Suppressor macrophage treated with lipopolysaccharide for 1 hour (primary cell): ENCODE measurements around the gene PLCG2.

Experiments
- DNase-seq, 3 donors: peaks; one replicate each; pipeline ENCODE4 v3.0.0-alpha.2; 2020 to 2022

PLCG2 gene

DNA sequence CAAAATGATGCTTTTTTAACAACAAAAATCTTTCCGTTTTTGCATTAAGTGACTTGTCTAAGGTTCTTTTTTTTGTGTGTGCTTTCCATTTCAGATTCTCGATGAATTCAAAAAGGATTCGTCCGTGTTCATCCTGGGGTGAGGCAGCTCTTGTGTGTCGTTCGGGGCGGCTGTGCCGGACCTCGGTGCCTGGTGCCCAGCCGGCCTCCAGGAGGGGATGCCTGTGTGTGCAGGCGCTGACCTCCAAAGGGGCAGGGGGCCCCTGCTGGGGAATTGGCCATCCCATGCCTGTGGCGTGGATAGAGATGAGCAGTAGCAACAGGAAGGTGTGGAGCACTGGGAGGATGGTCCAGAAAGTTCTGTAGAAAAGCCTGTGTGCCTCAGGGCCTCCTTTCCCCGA is 101.7 kb downstream of the PLCG2 start:
- DNase-seq = no peak

DNA sequence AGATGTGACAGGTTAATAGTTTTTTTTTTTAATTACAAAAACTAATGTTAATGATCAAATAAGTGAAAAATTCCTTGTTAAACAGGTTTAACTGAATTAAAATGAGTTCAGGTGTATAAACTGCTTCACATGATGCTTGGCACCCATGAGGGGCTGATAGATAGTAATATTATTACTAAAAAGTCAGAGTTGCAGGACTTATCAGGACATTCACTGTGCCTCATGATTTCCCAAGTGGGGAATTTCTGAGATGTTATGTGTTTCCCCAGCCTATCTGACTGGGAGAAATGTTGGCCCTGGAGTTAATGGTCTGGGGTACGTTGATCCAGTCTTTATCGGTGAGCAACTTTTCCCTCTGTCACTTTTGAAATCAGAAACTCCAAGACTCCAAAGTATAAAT is 102.1 kb downstream of the PLCG2 start:
- DNase-seq = no peak

DNA sequence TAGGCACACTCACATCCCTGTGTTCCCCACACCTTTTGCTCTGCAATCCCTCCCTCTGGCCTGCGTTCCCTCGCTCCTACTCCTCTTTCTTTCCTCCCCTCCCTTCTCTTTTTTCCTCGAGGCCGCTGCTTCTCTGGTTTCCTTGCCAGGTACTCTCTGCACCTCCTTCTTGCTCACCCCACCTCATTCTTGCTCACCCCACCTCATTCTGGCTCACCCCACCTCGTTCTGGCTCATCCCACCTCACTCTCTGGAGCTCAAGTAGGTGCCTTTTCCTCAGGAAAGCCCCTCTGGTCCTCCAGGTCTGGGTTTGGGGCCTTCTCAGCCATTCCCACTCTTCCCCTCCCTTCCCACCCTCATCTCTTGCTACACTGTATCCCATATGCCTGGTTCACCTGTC is 103.5 kb downstream of the PLCG2 start:
- no peak for DNase-seq

GRCh38 chr16:81883235-81883634 is 104.1 kb downstream of the PLCG2 start:
- no peak for DNase-seq

GRCh38 chr16:81885976-81886586 is 107.0 kb downstream of the PLCG2 start:
- DNase-seq = peak; percentile 36 to 58 (median 56)

GRCh38 chr16:81888520-81889394 is 109.7 kb downstream of the PLCG2 start:
- no peak for DNase-seq

DNA sequence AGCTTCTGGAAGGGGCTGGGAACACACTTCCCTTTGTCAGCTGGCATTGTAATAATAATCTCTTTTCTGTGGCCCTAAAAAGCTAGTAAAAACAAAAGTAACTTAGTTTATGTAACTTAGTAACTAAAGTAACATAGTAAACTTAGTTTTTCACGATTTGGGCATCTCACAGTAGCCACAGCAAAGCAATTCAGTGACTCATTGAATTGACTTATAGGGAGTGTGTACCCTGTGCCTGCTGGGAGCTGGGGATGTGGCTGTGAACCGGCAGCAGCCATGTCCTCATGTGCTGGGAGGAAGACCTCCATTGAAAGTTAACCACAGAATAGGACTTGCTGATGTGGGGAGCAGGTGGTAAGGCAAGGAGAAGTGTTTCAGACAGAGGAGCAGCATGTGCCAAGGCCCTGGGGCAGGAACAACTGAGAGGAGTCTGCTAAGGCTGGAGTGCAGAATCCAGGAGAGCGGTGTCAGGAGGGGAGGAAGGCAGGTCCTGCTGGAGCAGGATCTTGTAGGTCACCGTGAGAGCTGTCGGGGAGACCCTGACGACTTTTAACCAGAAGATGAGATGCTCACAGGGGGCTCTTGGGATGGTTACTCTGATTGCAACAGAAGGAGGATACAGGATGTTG is 112.8 kb downstream of the PLCG2 start:
- DNase-seq = no peak

DNA sequence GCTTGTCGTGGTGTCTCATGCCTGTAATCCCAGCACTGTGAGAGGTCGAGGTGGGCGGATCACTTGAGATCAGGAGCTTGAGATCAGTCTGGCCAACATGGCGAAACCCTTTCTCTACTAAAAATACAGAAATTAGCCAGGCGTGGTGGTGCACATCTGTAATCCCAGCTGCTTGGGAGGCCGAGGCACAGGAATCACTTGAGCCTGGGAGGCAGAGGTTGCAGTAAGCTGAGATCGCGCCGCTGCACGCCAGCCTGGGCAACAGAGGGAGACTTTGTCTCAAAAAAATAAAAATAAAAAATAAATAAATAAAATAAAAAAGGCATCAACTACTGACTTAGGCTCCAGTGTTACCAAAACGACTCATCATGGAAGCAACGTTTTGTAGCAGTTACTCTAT is 115.5 kb downstream of the PLCG2 start:
- no peak for DNase-seq

GRCh38 chr16:81896902-81897301 is 117.8 kb downstream of the PLCG2 start:
- no peak for DNase-seq

DNA sequence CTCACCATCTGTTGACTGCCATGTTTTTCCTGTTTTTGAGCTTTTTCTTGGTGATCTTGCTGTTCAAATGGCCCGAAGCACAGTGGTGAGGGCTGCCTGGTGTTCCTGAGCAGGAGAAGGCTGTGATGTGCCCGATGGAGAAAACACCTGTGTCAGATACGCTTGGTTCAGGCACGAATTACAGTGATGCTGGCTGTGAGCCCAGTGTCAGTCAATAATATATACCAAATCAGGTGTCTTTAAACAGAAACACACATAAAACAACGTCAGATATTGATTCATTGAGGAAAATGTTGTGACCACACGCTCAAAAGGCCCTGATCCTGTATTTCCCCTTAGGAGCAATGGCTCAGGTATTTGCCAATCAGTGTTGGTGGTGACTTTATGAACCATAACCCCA is 120.5 kb downstream of the PLCG2 start:
- DNase-seq = no peak

- DNase-seq = no peak
Measured at GRCh38 chr16:81900014-81900413, 120.9 kb downstream of the PLCG2 start.

DNA sequence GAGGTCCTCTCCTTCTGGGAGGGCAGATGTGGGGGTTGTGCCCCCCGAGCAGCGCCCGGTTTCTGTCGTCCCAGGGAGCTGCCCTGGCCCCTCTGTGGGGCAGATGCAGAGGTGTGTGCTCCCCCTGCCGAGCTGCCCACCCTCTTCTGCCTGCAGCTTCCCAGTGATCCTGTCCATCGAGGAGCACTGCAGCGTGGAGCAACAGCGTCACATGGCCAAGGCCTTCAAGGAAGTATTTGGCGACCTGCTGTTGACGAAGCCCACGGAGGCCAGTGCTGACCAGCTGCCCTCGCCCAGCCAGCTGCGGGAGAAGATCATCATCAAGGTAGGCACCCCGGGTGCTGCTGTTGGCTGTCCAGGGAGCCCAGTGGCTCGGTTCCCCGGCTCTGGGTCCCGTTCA is 121.4 kb downstream of the PLCG2 start:
- no peak for DNase-seq

- DNase-seq = no peak
Measured at GRCh38 chr16:81901484-81901883, 122.4 kb downstream of the PLCG2 start.

GRCh38 chr16:81902025-81902424 is 122.9 kb downstream of the PLCG2 start:
- DNase-seq = no peak

- no peak for DNase-seq
Measured at GRCh38 chr16:81904320-81904719, 125.2 kb downstream of the PLCG2 start.

DNA sequence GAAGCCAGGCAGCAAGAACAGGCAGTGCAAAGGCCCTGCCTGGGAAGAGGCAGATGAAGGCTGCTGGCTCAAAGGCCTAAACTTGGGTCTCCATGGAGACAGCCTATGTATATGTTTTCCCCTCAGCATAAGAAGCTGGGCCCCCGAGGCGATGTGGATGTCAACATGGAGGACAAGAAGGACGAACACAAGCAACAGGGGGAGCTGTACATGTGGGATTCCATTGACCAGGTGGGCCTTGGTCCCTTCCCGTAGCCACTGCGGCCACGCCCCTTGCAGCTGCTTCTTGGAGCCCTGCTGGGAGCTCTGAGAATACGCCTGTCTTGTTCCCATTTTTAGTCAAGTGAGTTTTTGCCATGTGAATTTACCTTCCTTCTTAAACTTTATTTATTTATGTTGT is 126.2 kb downstream of the PLCG2 start:
- DNase-seq = no peak

DNA sequence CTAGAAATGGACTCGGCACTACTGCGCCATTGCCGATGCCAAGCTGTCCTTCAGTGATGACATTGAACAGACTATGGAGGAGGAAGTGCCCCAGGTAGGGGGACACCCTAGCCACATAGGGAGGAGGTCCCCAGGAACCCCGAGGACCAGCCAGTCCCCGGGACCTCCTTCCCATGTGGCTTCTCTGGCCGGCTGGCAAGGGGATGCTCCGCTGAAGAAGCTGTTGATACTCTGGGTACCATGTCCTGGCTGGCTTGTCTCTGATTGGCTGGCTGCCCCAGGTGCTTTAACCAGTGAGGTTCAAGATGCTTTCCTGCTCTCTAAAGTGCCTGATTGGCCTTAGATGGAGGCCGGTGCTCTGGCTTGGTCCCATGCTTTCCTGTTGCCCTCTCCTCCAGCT is 128.6 kb downstream of the PLCG2 start:
- no peak for DNase-seq

DNA sequence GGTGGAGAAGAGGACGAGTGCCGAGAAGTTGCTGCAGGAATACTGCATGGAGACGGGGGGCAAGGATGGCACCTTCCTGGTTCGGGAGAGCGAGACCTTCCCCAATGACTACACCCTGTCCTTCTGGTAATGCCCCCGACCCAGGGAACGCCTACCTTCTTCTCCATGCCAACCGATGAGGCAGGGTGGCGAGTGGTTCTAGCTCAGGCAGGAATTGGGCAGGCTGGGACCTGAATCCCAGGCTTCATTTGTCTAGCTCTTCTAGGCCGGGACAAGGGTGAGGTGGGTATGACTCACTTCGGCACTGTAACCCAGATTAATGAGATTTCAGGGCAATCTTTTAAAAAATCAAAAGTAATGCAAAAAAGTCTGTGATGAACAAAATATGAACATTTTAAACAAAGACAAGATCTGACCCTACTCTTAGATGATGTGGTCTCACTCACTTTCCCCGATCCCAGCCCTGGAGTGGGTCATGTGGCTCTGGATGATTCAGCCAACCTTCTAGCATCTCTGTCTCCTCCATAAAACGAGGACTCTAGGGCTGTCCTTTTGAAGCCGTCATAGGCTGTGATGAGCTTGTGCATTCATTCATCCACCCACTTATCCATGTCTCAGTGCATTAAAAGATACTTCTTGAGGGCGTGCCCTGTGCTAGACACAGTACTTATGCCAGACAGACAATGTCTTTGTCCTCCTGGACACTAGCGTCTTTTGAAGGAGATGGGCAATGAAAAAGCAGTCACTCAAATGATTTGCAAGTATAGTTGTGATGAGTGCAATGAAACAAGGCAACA is 129.6 kb downstream of the PLCG2 start:
- no peak for DNase-seq

DNA sequence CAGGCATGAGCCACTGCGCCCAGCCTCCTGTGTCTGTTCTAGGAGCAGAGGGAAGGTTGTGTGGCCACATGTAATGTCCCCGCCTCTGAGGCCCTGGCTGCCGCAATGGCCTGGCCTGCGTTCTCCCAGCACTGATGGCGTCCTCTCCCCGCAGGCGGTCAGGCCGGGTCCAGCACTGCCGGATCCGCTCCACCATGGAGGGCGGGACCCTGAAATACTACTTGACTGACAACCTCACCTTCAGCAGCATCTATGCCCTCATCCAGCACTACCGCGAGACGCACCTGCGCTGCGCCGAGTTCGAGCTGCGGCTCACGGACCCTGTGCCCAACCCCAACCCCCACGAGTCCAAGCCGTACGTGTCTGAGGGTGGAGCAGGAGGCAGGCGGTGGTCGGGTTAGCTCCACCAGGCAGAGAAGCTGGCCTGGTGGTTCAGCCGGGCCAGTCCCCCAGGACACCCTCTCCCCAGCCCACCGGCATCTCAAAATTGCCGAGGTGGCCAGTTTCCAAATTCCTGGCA is 131.3 kb downstream of the PLCG2 start:
- DNase-seq = no peak

DNA sequence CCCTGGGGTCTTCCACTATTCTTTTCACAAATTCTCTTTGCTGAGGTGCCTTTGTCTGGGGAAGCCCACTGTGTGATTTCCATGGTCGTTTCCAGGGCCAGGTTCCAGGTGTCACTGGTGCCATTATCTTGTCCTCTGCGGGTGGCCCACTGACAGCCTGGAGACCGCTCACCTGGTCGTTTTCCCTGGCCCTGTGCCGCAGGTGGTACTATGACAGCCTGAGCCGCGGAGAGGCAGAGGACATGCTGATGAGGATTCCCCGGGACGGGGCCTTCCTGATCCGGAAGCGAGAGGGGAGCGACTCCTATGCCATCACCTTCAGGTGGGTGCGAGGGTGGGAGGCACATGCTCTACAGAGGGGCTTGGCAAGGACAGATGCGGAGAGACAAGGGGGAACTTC is 133.3 kb downstream of the PLCG2 start:
- no peak for DNase-seq

GRCh38 chr16:81913222-81913621 is 134.1 kb downstream of the PLCG2 start:
- no peak for DNase-seq

- DNase-seq = no peak
Measured at GRCh38 chr16:81917375-81917774, 138.3 kb downstream of the PLCG2 start.

DNA sequence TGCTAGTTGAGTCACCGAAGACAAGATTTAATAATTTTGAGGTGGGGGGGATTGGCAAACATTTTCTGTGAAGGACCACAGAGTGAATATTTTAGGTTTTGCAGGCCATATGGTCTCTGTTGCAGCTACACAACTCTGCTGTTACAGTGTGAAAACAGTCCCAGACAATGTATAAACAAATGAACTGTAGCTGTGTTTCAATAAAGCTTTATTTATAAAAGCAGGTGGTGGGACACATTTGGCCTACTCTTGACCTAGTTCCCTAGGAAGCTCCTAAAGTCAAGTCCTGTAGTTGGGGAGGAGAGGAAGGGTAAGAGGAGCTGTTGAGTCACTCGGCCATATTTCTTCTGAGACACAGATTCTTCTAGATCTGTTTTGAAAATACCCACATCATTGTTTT is 139.8 kb downstream of the PLCG2 start:
- no peak for DNase-seq
